Keratinocyte (primary cell): ENCODE data around the gene TMEM87A. TPM values are rescaled to one million over a fixed set of nuclear protein-coding genes. Genes with fewer than 3 reads are reported as not detected.

Experiments used
- DNase-seq: peaks from one replicate; pipeline ENCODE4 v3.0.0-alpha.2; 2011; ENCODE audit warnings: low read depth, missing footprints, low spot score
- FAIRE-seq: peaks from 2 replicates; lab custom pipeline; 2011; peaks lifted over from hg19 to GRCh38; lab: Jason Lieb, UNC
- H2AFZ ChIP-seq: 2 replicates; pipeline ENCODE4 v1.6.0; 2012; ENCODE audit warnings: low read length, control low read depth, inconsistent platforms; ENCODE audit not compliant: control insufficient read depth
- H3K27ac ChIP-seq: 2 replicates; pipeline ENCODE4 v1.5.1; 2011; ENCODE audit warnings: low read length; ENCODE audit not compliant: control insufficient read depth, insufficient read depth
- H3K27me3 ChIP-seq: 3 replicates; pipeline ENCODE4 v1.6.0; 2011; ENCODE audit warnings: low read length; ENCODE audit not compliant: control insufficient read depth, insufficient read depth; ENCODE audit errors: extremely low read depth
- H3K36me3 ChIP-seq, 2 experiments: 2 replicates in 1 of 2; 3 replicates in 1 of 2; pipeline ENCODE4 v1.5.1; 2011; ENCODE audit warnings: low read length in 2 of 2, mild to moderate bottlenecking in 1 of 2; ENCODE audit not compliant: control insufficient read depth in 2 of 2, insufficient read depth in 2 of 2; ENCODE audit errors: extremely low read depth in 1 of 2
- H3K4me1 ChIP-seq: 3 replicates; pipeline ENCODE4 v1.5.1; 2011; ENCODE audit warnings: low read length; ENCODE audit not compliant: control insufficient read depth, insufficient read depth; ENCODE audit errors: extremely low read depth
- H3K4me2 ChIP-seq: 3 replicates; pipeline ENCODE4 v1.6.0; 2011; ENCODE audit warnings: low read depth, low read length; ENCODE audit not compliant: control insufficient read depth, insufficient read depth; ENCODE audit errors: extremely low read depth
- H3K4me3 ChIP-seq, 3 experiments: fragments of 200-600 bp in 1 of 3; sonication (generic) in 1 of 3; 2 replicates in 2 of 3; 3 replicates in 1 of 3; pipeline ENCODE4 v1.5.1; 2011 to 2016; ENCODE audit warnings: low read length in 3 of 3, mild to moderate bottlenecking in 3 of 3, control low read depth in 2 of 3, inconsistent platforms in 1 of 3, low read depth in 1 of 3, mixed read lengths in 1 of 3, mixed run types in 1 of 3, moderate library complexity in 1 of 3; ENCODE audit not compliant: control insufficient read depth in 2 of 3, insufficient read depth in 2 of 3; ENCODE audit errors: extremely low read depth in 1 of 3
- H3K79me2 ChIP-seq: 2 replicates; pipeline ENCODE4 v1.6.0; 2012; ENCODE audit warnings: low read length; ENCODE audit not compliant: control insufficient read depth, insufficient read depth
- H3K9ac ChIP-seq: 3 replicates; pipeline ENCODE4 v1.6.0; 2011; ENCODE audit warnings: low read length; ENCODE audit not compliant: control insufficient read depth, insufficient read depth; ENCODE audit errors: extremely low read depth
- H3K9me1 ChIP-seq: 3 replicates; pipeline ENCODE4 v1.6.0; 2011; ENCODE audit warnings: low read length; ENCODE audit not compliant: control insufficient read depth, insufficient read depth; ENCODE audit errors: extremely low read depth
- H3K9me3 ChIP-seq: 2 replicates; pipeline ENCODE4 v1.5.1; 2012; ENCODE audit warnings: low read depth, low read length; ENCODE audit not compliant: control insufficient read depth
- H4K20me1 ChIP-seq: 3 replicates; pipeline ENCODE4 v1.6.0; 2011; ENCODE audit warnings: low read length; ENCODE audit not compliant: control insufficient read depth, insufficient read depth; ENCODE audit errors: extremely low read depth
- EZH2 ChIP-seq: IDR thresholded peaks from one replicate; pipeline ENCODE4 v1.6.1; 2012; ENCODE audit warnings: inconsistent platforms, mild to moderate bottlenecking, low read length, moderate library complexity
- dilution Hi-C: fragments of 300-500 bp; cut with MboI; formaldehyde crosslinking; loops from one replicate; pipeline ENCODE4 v1.7.0; 2020; ENCODE audit warnings: low sequenced_read_pairs; ENCODE audit not compliant: extremely low pct_ligation_motif_present
- polyA plus RNA-seq, 5 experiments: library from polyadenylated mRNA; depleted of rRNA in 3 of 5; stranded (reverse) in 3 of 5; stranded (forward) in 1 of 5; unstranded in 1 of 5; fragments of >200 nt; gene quantifications; 1 replicate in 1 of 5; 2 replicates in 3 of 5; 3 replicates in 1 of 5; pipeline versions ENCODE4 v1.2.1 to v1.2.3, GENCODE V29; 2011 to 2012; ENCODE audit warnings: missing spikeins in 2 of 5, low read depth in 1 of 5, low replicate concordance in 1 of 5
- TF ChIP-seq, protein P1 (sequence below), 3 experiments: IDR thresholded peaks in 1 of 3; conservative IDR thresholded peaks in 1 of 3; optimal IDR thresholded peaks in 1 of 3; 2 replicates in 2 of 3; 3 replicates in 1 of 3; pipeline versions ENCODE3 to v1.5.1; 2011; ENCODE audit warnings: low read length in 3 of 3, mild to moderate bottlenecking in 3 of 3, moderate library complexity in 2 of 3, control low read depth in 1 of 3, inconsistent platforms in 1 of 3; ENCODE audit not compliant: insufficient read depth in 2 of 3; ENCODE audit errors: extremely low read depth in 1 of 3

Gene TMEM87A
- polyA plus RNA-seq, 1 donor (not counting 4 experiments of a cell fraction or from before 2014, with no cell fraction given), result 43.7 TPM

DNA sequence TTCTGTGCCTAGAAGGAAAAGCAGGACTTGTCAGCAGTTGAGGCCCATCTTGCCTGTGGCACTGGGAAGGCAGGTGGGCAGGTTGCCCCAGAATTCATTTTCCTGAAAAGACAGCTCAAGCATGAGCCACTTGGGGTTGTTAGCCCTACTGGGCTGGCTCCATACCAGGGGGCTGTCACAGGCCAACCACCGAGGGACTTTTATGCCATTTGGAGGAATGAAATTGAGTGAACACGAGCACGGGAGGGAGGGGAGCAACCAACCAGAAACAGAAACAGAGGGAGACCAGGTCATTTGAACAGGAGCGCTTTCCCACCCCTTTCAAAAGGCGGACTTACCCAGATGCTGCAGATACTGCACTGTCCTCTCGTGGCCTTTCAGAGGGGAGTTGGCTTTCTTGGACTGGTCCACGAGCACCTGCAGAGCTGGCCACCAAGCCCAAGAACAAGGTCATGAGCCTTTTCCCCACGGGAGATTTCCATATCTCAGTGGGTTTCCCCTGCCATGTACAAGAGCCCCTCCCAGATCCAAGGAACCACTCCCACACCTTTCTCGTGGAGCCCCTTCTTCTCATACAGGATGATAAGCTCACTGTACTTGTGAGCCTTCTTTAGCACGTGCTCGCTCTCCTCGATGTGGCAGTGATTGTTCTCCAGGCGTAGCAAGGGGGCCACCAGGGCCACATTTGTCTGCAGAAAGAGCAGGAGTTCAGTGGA is 106.8 kb downstream of the TMEM87A start:
- Histone ChIP-seq H3K27ac (no peak overlapping the region), H3K36me3 (peaks cover 27 to 41% of the 10 kb centered on the region in 2 experiments), H3K27me3 (no peaks in the 10 kb centered on the region), H4K20me1 (no peaks in the 10 kb centered on the region), H3K9ac (no peak overlapping the region), H2AFZ (no peak overlapping the region), H3K4me1 (peaks cover 18% of the 10 kb centered on the region), H3K4me2 (no peak overlapping the region), H3K9me3 (no peaks in the 10 kb centered on the region), H3K79me2 (no peaks in the 10 kb centered on the region), H3K4me3 (no peak overlapping the region), H3K9me1 (no peaks in the 10 kb centered on the region)
- dilution Hi-C loops, result no loop called here
- FAIRE-seq (no peak), DNase-seq (no peak)
- TF ChIP-seq, protein P1, sequence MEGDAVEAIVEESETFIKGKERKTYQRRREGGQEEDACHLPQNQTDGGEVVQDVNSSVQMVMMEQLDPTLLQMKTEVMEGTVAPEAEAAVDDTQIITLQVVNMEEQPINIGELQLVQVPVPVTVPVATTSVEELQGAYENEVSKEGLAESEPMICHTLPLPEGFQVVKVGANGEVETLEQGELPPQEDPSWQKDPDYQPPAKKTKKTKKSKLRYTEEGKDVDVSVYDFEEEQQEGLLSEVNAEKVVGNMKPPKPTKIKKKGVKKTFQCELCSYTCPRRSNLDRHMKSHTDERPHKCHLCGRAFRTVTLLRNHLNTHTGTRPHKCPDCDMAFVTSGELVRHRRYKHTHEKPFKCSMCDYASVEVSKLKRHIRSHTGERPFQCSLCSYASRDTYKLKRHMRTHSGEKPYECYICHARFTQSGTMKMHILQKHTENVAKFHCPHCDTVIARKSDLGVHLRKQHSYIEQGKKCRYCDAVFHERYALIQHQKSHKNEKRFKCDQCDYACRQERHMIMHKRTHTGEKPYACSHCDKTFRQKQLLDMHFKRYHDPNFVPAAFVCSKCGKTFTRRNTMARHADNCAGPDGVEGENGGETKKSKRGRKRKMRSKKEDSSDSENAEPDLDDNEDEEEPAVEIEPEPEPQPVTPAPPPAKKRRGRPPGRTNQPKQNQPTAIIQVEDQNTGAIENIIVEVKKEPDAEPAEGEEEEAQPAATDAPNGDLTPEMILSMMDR (optimal IDR thresholded peaks at IDR 0.05 in 1 of 3, IDR thresholded peaks at IDR 0.05 in 1 of 3, conservative IDR thresholded peaks at IDR 0.05 in 1 of 3; ENCODE audit: extremely low read depth in 1 of 3, insufficient read depth in 2 of 3, low read length in 3 of 3), result no peak
- TF ChIP-seq EZH2, result no peak

DNA sequence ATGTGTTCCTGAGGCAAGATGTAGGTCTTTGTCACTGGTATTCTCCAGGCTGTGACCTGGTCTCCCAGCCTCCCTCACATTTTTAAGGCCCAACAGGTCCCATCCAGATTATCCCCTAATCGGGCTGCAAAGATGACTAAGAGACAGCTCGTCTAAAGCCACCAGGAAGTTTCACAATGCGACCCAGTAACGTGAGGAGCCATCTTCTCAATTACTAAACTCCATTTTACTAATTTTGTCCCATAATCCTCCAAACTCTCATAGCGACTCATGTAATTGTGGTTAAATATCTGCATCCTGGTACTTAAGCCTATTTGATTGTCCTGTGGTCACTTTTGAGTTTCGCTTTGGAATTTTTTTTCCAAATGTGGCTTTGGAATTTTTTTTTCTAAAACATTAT is 108.1 kb downstream of the TMEM87A start:
- dilution Hi-C loops, result no loop called here
- H3K36me3 ChIP-seq, result peaks cover 33 to 41% of the 10 kb centered on the region in 2 experiments

More for the DNA sequence above, 108.1 kb downstream of the TMEM87A start:
- peaks cover 18% of the 10 kb centered on the region for H3K4me1 ChIP-seq
- no peaks in the 10 kb centered on the region for H3K79me2 ChIP-seq
- no peak for DNase-seq
- FAIRE-seq, result peak; percentile 36
- no peaks in the 10 kb centered on the region for H4K20me1 ChIP-seq
- H3K27ac ChIP-seq, result no peak overlapping the region
- H3K9ac ChIP-seq, result no peak overlapping the region
- no peaks in the 10 kb centered on the region for H3K9me1 ChIP-seq
- no peak overlapping the region for H3K4me2 ChIP-seq
- H3K9me3 ChIP-seq, result no peaks in the 10 kb centered on the region
- H3K4me3 ChIP-seq, result no peak overlapping the region
- no peak for TF ChIP-seq EZH2
- TF ChIP-seq, protein P1 (optimal IDR thresholded peaks at IDR 0.05 in 1 of 3, IDR thresholded peaks at IDR 0.05 in 1 of 3, conservative IDR thresholded peaks at IDR 0.05 in 1 of 3; ENCODE audit: extremely low read depth in 1 of 3, insufficient read depth in 2 of 3, low read length in 3 of 3), result no peak
- H2AFZ ChIP-seq, result no peak overlapping the region
- no peaks in the 10 kb centered on the region for H3K27me3 ChIP-seq
